HG03442 (cell line): ENCODE results near the gene ITCH.

Source experiments
- ATAC-seq: cut with Tn5 transposase; IDR thresholded peaks from one replicate; pipeline ENCODE4 v1.9.1; 2021; ENCODE audit warnings: mild to moderate bottlenecking, moderate library complexity; ENCODE audit not compliant: unreplicated experiment

Gene ITCH

DNA sequence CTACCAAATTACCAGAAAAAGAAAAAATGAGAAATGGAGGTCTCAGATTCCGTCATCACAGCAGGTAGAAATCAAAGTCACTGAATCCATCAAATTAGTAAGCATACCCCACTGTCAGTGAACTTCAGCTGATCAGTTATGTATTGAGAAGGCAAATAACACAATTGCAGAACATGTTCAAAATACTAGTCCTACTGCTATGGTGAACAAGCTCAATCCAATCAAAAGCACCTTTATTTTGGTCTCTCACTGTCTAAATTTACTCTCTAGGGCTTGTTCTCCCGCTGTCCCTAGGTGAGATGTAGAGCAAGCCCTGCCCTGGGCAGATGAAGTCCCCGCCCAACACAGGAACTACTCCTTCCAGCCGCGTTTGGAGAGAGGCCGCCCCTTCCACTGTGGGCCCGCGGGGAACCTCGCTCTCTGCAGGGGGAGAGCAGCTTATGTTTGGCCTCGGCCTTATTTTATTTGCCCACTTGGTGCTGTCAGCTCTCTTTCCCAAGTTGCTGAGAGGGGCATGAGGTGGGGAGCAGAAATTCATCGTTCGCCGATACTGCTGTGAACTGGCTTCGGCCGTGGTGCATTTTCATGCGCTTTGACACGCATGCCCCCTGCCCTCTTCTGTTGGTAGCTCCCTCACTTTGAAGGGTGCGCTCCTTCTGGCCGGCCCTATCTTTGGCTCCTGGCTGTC lies 181.2 kb downstream of the ITCH start:
- no peak for ATAC-seq

DNA sequence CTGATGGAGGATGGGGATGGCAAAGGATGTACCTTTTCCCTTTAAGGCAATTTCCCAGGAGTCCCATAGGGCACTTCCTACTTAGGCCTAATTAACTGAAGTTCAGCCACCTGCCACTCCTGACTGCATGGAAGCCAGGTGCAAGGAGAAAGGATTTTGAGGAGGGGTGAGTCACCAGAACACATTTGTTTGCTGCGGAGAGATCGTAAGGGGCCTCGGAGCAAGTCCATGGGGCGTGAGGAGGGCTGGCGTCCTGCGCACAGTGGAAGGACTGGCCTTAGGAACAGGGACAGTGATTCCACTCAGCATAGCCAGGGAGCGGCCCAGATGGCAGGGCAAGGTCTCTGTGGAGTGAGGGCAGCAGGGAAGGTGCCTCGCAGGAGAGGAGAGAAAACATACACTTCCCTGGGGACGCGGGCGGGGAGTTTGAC lies 183.7 kb downstream of the ITCH start:
- ATAC-seq, result no peak

DNA sequence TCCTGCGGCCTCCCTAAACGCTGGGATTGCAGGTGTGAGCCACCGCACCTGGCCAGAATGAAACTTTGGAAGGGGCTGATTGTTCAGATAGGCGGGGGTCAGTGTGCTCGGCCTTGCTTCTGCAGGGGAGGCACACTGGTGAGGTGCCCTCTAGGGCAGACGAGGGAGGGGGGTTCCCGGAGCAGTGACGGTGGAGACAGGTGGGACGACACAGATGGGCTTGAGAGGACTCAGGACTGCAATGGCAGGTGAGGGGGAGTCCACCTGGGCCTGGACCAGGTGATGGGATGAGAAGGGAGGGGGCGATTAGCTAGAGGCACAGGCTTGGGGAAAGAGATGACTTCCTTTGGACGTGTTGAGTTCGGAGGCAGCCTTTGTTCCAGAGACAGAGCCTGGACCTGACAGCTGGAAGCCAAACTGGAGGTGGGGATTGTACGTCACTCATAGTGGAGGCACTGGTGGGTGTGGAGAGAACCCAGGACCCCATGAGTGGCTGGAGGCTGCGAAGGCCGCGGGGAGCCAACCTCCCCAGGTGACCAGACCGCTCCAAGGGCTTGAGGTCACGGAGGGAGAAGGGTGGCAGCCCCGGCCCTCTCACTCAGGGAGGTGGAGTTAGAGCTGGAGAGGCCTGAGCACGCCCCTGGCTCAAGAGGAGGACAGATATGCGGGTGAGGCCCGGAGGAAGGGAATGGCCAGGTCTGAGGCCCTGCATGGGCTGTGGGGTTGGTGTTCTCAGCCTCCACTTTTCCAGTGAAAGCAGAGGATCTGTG lies 185.0 kb downstream of the ITCH start:
- no peak for ATAC-seq

DNA sequence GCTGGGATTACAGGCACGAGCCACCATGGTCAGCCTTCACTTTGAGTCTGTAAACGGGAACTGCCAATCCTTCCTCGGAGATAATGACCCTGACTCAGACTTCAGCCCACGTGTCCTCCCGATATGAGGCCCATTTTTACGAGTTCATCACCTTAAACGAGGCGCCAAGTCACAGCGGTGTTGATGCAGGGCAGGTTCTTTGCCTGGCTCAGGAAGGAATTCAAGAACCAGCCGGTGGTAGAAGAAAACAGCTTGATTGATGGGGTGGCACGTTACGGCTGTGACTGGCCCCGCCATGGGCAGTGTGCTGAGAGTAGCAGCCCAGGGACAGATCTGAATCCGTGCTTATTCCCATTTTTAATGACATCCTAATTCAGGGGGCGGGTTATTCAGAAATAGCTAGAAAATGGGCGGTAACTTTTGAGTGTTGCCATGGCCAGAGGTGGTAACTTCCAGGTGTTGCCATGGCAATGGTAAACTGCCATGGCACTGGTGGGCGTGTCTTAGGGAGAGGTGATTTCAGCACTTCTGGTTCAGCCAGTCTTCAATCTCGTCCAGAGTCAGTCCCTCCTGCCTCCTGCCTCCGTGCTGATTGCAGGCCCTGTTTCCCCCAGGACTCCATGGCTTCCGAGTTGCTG lies 186.3 kb downstream of the ITCH start:
- no peak for ATAC-seq

DNA sequence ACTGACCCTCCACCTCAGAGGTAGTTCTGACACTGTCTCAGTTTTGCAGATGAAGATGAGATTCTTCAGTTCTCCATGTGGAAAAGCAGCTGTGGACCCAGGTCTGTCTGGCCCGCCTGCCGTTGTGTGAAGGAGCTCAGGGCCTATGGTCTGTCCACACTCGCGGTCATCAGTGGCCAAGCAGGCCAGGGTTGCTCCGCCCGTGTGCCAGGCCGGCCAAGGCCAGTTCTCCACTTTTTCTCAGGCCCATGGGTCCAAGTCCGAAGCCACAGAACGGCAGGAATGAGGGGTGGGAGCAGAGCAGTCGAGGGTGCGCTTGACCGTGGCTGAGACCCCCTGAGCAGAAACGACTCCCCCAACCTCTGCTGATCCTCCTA lies 186.8 kb downstream of the ITCH start:
- no peak for ATAC-seq

DNA sequence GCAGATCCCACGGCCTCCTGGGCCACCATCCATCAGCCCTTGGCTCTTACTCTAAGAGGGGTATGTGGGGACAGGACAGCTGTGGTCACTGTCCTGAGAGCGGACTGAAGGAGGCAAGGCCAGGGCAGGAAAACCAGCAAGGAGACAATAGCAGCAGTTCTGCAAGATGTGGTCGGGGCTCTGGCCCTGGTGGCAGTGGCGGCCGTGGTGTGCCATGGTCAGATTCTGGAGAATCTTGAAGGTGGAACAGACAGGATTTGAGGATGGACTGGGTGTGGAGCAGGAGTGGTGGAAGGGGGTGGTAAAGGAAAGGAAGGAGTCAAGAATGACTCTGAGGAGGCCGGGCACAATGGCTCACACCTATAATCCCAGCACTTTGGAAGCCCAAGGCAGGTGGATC lies 189.5 kb downstream of the ITCH start:
- no peak for ATAC-seq

DNA sequence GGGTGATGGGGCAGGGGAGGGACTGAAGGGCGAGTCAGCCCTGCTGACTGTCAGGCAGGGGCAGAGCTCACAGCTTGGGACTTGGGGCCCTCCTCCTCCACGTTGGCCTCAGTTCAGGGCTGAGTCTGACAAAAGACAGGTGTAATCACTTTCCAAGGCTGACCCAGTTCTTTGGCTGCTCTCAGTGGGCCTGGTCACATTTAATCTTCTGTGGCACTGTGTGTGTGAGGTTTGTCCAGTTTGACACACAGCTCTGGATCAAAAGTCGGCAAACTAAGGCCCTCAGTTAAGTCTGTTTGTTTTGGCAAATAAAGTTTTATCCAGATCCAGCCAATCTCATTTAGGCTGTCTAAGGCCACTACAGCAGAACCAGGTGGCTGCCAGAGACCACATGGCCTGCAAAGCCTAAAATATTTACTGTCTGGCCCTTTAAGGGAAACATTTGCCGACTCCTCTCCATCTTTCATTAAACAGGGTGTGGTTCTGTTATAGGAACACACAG lies 190.3 kb downstream of the ITCH start:
- ATAC-seq, result no peak

DNA sequence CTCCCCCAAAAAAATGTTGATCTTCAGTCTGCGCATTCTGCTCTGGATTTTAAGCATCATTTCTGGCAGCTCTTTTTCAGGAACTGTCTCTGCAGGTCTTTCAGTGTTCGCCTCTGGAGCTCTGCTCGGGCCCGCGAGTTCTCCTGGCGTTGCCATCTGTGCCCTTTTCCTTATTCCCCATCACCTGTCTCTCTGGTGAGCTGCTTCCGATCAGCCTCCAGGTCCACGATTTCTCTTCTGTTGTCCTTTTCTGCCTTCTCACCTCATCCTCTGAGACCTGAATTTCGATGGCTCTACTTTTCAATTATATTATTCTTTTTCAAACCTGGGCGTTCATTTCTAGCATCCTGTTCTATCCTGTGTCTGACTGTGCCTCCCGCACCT lies 194.9 kb downstream of the ITCH start:
- no peak for ATAC-seq

DNA sequence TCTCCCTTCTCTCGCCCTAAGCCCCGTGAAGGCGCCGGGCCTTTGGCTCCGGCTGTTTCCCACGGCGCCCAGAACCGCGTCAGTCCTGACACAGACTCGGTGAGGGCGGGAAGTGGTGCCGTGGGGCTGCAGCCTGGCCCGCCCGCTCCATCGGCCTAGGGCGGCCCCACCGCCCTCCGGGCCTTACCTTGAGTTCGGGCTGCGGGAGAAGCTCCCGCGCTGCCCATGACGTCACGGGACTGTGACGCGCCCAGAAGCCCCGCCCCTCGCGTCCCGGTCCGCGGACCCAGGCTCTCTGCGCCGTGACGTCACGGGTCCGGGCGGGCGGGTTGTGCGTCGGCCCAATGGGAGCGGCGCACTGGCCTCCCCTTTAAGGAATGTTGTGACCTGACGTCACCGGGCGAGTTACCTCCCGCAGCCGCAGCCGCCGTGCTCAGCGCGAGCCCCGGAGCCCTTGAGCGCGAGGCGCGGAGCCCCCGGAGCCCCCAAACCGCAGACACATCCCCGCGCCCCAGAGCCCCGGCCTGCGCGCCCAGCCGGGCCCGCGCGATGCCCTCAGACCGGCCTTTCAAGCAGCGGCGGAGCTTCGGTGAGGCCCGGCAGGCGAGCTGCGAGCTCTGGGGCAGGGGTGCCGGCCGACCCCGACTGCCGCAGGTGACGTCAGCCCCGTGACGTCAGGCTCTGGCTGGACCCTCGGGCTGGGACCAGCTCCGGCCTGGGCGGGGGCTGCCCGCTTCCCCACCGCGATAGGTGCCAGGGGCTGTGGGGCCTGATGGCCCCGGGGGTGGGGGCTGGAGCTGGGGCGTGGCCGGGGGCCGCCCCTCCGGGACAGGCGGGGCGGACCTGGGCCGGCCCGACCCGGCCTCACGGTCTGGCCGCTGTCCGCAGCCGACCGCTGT lies 195.5 kb downstream of the ITCH start, which contains the start of gene MAP1LC3A:
Gene MAP1LC3A (plus strand): TSS at position 399 of the 899 bp plus-strand sequence. CDS start 151 bp downstream, at position 550.
- peak; percentile 52 for ATAC-seq

DNA sequence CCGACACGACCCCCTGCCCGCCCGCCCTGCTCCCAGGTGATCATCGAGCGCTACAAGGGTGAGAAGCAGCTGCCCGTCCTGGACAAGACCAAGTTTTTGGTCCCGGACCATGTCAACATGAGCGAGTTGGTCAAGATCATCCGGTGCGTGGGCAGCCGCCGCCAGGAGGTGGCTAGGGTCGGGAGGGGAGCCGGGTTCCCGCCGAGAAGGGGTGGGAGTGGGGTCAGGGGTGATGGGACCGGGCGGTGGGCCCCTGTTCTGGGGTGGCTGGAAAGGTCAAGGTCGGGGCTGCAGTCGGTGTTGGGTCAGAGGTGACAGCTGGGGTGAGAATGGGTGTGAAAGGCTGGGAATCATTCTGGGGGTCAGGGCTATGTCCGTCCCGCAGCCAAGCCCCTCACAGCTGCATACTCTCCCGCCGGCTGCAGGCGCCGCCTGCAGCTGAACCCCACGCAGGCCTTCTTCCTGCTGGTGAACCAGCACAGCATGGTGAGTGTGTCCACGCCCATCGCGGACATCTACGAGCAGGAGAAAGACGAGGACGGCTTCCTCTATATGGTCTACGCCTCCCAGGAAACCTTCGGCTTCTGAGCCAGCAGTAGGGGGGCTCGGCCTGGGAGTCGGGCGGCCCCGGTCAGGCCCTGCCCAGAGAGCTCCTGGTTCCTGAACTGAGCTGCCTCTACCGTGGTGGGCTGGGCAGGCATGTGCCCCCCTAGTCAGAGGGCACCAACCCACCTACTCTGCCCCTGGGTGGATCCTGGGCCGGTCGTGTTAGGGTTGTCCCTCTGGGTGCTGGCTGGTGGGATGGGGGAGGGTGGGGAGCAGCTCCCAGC lies 196.5 kb downstream of the ITCH start:
- no peak for ATAC-seq

DNA sequence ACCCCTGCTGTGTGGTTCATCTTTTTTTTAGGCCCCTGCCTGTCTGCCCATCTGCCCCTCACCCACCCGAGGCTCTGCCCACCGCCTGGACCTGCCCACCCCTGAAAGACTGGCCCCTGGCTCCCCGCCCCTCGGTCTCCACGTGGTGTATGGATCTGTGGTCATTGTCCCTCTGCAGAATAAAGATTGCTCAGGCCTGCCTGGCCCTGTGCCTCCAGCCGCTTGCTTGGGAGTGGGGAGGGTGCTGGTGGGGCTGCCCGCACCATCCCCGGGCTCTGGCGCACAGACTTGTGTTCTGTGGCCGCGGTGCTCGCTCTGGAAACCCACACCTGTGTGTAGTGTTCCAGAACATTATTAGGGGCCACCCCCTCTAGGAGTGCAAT lies 197.1 kb downstream of the ITCH start:
- ATAC-seq, result no peak

DNA sequence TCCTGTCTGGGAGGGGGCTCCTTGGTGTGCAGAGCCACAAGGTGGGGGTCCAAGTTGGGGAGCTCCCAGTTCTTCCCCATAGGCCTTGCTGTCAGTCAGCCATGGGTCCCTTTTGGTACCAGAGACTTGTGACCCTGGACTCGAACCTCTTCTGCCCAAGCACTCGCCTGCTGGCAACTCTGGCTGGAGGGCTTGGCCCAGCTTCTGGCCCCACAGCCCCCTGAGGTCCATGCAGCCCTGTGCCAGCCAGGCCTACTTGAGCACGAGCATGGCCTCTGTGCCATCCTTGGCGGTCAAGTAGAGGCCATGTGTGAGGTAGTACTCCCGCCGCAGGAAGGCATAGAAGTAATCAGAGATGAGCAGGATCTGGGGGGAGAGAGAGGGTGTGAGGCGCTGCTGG lies 197.5 kb downstream of the ITCH start:
- no peak for ATAC-seq
